HG03064 (cell line): ENCODE data around the gene ITIH4.

Experiments used
- ATAC-seq: cut with Tn5 transposase; IDR thresholded peaks from one replicate; pipeline ENCODE4 v1.9.1; 2021; ENCODE audit warnings: low read depth; ENCODE audit not compliant: unreplicated experiment

Gene ITIH4

GRCh38 chr3:52849656-52850055 is 19.2 kb upstream of the ITIH4 start:
- no peak for ATAC-seq

GRCh38 chr3:52848617-52849016 is 18.1 kb upstream of the ITIH4 start:
- no peak for ATAC-seq

DNA sequence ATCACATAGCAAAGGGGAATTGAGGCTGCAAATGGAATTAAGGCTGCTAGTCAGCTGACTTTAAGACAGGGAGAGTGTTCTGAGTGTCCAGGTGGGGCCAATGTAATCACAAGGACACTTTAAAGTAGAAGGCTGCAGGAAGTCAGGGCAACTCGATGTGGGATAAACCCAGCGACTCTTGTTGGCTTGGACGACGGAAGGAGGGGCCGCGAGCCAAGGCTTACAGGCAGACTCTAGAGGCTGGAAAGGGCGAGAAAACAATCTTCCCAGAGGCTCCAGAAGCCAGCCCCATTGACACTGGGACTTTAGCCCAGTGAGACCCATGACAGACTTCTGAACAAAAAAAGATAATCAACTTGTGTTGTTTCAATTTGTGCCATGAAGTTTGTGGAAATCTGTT is 17.3 kb upstream of the ITIH4 start:
- ATAC-seq = no peak

DNA sequence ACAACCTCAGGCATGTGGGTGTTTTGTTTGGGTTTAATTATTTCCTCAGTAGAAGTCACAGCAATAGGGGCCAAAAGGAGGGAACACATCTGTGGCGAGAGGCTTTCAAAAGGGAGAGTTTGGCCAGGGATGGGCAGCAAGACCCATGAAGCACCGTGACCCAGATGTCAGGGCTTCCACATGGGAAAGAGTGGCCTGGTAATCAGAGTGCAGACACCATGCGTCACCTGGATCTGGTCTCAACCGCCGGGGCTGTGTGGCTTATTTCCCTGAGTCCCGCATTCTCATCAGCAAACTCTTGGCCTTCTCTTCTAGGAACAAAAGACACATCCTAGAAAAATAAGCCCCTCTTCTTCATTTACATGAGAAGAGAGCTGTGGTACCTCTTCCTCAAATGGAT is 16.8 kb upstream of the ITIH4 start:
- ATAC-seq = no peak

GRCh38 chr3:52846432-52846965 is 16.0 kb upstream of the ITIH4 start:
- no peak for ATAC-seq

DNA sequence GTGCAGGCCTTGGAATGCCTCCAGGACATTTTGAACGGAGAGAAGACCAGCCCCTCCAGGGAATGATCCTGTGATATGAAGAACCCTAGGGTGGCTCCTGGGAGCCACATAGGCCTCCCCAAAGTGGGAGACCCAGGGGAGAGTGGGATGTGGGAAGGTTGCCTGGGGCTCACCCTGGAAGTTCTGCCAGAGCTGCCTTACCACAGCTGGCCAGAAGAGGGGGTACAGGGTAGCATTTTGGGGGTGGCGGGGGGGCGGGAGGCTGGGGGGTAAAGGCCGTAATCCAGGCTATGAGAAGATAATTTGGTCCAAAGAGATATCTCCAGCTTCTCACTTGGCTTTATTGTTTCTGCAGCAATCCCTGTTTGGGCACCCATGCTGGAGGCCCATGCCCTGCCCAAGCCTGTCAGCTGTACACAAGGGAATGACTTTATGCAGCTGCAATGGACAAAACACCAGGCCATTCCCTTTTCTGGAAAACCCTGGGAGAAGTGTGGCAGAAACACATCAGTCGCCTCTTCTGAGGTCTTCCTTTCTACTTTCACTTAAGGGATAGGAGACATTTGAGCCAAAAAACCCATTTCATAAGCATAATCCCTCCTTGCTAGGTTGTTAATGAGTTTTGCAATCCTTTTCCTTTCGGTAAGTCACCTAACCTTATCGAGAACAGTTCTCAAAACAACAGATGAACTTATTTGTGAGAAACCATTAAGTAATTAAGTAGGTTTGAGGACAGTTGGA is 15.4 kb upstream of the ITIH4 start:
- ATAC-seq = no peak

GRCh38 chr3:52845157-52845556 is 14.7 kb upstream of the ITIH4 start:
- ATAC-seq = no peak

GRCh38 chr3:52844290-52844975 is 14.0 kb upstream of the ITIH4 start:
- ATAC-seq = no peak

GRCh38 chr3:52843881-52844280 is 13.4 kb upstream of the ITIH4 start:
- no peak for ATAC-seq

GRCh38 chr3:52843108-52843865 is 12.8 kb upstream of the ITIH4 start:
- ATAC-seq = no peak

DNA sequence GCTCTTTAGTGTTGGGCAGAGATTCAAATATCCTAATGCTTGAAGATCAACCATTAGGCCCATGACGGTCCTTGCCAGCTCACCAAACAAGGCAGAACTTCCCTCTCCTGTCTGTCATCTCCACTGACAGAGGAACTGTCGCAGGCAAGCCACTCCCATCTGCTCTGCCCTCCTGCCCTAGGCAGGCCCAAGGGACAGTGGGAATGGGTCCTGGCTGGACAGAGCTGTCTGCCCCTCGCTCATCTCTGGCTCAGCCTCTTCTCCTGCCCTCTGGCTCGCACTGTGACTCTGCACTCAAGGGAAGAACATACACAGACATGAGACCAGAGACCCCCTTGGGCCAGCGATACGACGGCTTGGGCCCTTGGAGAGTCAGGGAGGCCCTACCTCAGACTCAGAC is 12.0 kb upstream of the ITIH4 start:
- ATAC-seq = no peak

DNA sequence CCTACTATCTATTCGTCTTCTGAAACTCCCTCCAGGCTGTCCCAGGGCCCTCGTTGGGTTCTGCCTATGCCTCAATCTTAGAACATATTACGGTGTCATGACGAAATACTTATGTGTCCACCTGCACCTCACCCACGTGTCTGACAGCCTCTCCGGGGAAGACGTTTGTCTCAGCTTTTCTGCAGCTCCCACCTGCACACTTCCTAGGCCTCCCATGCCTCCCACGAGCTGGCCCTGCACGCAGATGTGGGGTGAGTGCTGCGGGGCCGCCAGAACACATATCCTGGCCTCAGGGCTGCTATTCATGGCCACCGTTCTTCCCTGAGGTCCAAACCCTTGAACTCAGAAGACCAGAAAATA is 11.5 kb upstream of the ITIH4 start:
- no peak for ATAC-seq

DNA sequence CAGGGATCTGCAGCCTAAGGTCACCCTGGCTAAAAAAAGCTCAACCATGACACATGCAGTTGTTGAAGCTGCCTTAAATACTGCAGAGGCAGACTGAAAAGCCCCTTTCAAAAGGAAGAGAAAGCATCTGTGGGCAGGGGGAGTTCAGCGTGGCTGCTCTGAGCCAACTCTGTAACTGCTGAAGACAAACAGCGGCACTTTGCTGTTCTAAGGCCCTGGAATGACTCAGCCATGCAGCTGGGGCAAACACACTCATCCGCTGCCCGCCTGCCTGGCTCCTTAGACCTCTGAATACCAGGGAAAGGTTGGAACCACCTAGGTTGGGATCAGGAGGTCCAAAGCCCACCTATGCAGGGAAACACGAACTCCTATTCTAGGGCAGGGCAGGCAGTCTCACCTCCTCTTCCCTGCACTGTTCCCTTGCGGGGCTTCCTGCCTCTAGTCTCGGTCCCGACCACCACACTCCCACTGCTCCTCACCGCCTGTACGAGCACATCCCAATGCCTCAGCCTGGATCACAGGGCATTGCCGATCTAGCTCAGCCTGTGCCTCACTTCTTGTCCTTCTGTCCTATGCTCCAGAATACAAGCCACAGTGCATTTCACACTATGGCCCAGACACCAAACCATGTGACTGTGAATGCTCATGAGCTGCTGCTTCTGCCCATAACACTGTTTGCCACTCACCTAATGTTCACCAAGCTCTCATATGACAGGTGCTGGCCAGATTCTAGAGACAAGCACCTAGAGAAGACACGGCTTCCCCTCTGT is 10.9 kb upstream of the ITIH4 start:
- ATAC-seq = no peak

DNA sequence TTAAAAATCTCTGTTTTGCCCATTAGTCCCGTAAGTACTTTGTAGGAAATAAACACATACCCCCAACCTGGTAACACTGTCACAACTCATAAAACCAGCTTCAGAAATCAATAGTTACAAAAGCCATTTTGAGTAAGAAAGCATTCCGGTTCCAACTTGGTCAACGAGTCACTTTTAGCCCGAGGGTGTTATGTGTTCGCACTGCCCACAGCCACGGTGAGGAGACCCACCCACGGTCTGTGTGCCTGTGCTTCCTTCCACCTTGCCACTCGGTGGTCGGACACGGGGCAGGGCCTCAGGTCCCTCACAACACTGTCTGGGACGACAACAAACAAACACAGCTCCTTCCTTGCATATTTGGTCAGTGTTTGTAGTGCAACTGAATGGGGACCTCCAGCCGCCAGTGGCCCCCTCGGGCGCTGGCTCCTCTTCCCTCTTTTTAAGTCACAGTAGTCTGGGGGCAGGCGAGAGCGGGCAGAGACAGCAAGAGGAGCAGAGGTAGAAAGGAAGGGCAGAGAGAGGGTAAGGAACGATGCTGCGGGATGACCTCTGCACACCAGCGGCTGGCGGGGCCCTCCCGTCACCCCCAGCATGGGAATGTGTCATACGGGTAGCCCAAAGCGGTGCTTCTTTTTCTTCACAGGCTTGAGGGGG is 9.5 kb upstream of the ITIH4 start:
- no peak for ATAC-seq

DNA sequence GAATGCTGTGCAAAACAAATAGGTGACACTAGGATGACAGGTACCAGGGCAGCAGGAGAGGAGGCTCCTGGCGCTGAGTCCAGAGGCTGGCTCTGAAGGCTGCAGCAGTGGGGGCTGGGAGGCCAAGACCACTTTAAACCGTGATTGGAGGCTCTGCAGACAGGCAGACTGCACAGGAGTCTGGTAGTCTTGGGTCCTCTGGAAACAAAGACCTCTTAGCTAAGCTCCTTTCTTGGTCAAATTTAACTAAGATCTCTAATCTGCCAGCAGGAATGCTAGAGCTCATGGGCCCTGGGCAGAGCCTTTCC is 8.8 kb upstream of the ITIH4 start:
- no peak for ATAC-seq

GRCh38 chr3:52838561-52839267 is 8.2 kb upstream of the ITIH4 start:
- ATAC-seq = no peak

- ATAC-seq = no peak
Measured at GRCh38 chr3:52836986-52837385, 6.5 kb upstream of the ITIH4 start.

GRCh38 chr3:52836471-52836845 is 6.0 kb upstream of the ITIH4 start:
- ATAC-seq = no peak

GRCh38 chr3:52835766-52836470 is 5.4 kb upstream of the ITIH4 start:
- ATAC-seq = no peak
